Measurements from ENCODE around the gene LARGE2.

The LARGE2 gene

DNA sequence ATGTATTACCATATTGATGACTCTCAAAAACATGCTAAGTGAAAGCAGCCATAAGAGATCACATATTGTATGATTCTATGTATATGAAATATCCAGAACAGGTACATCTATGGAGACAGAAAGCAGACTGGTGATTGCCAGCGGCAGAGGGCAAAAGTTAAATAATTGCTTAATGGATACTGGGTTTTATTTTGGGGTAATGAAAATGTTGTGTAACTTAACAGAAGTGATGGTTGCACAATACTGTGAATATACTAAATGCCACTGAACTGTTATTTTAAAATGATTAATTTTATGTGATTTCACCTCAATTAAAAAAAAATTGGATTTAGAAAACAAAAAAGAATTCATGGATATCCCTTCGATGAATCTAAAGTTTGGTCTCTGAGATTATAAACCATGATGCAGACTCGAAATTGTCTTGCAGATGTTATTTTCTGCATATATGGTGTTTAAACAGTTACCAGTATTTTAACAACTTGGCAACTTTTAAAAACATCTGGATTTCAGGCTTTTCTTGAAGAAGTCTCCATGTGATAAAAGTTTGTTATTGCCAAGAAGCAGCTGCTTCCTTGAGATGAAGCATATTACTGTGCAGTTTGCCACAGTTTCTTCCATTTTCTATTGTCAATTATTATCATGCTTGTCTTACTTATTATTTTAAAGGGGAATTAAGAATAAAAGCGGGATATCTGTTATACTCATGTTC lies 38.1 kb downstream of the LARGE2 start:
- H3K4me3 ChIP-seq (ENCODE audit: low read length), result no peak overlapping the region
- H3K9ac ChIP-seq (ENCODE audit: low read depth, low read length), result no peak overlapping the region
- no peaks in the 10 kb centered on the region for H3K27me3 ChIP-seq (ENCODE audit: control insufficient read depth, insufficient read depth, low read length)
- no peaks in the 10 kb centered on the region for H3K4me1 ChIP-seq (ENCODE audit: control insufficient read depth, insufficient read depth, low read length)
- H3K36me3 ChIP-seq (ENCODE audit: insufficient read depth, low read length), result peaks cover 20% of the 10 kb centered on the region
- H3K9me3 ChIP-seq (replicated peaks; ENCODE audit: low read length), result no peaks in the 10 kb centered on the region
- H3K4me2 ChIP-seq (ENCODE audit: low read length), result no peak overlapping the region

DNA sequence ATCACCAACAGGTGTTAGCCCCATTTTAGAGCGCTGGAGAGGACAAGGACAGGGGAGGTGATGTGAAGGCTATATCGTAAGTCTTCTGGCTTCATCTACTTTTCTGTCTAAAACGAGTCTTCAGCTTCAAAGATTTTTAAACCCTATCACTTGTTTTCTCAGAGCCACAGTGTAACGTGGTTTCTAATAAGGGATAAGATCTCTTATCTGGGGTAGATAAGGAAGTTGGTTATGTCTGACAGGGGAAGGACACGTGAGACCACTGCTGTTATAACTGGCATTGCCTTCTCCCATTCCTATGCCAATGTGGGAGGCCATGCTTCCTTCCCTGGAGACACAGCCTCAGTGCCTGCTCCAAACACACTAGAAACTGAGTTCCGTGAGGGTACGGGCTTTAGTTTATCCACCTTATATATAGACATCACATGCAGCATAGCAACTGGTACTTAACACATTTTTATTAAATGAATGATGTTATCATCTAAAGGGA lies 39.3 kb downstream of the LARGE2 start:
- H3K36me3 ChIP-seq (ENCODE audit: insufficient read depth, low read length), result peaks cover 22% of the 10 kb centered on the region
- H3K4me2 ChIP-seq (ENCODE audit: low read length), result no peak overlapping the region
- no peak overlapping the region for H3K4me3 ChIP-seq (ENCODE audit: low read length)
- H3K9me3 ChIP-seq (replicated peaks; ENCODE audit: low read length), result no peaks in the 10 kb centered on the region
- H3K27me3 ChIP-seq (ENCODE audit: control insufficient read depth, insufficient read depth, low read length), result no peaks in the 10 kb centered on the region
- no peak overlapping the region for H3K9ac ChIP-seq (ENCODE audit: low read depth, low read length)
- H3K4me1 ChIP-seq (ENCODE audit: control insufficient read depth, insufficient read depth, low read length), result no peaks in the 10 kb centered on the region

DNA sequence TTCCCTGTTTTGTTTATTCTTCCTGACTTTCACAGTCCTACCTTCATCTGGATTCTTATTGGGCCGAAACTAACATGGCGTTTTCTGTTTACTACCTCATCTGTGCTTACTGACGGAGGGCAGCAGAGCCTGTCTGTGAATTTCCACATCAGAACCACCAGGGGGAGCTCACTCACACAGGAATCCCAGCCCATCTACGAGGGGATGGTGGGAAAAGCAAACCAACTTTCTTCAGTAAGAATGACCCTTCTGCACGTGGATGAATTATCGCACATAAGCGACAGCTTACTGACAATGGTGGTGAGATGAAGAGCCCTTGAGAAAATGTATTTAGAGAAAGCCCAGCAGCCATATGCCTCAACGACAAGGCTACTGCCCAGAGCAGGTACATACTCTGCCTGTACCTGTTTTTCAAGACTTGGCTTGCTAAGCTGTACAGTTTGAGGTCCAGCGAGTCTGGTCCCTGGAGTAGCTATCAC lies 42.5 kb downstream of the LARGE2 start:
- peaks cover 38% of the 10 kb centered on the region for H3K36me3 ChIP-seq (ENCODE audit: insufficient read depth, low read length)
- no peak overlapping the region for H3K9ac ChIP-seq (ENCODE audit: low read depth, low read length)
- H3K9me3 ChIP-seq (replicated peaks; ENCODE audit: low read length), result no peaks in the 10 kb centered on the region
- H3K4me1 ChIP-seq (ENCODE audit: control insufficient read depth, insufficient read depth, low read length), result no peaks in the 10 kb centered on the region
- no peaks in the 10 kb centered on the region for H3K27me3 ChIP-seq (ENCODE audit: control insufficient read depth, insufficient read depth, low read length)
- H3K4me2 ChIP-seq (ENCODE audit: low read length), result no peak overlapping the region
- H3K4me3 ChIP-seq (ENCODE audit: low read length), result no peak overlapping the region

DNA sequence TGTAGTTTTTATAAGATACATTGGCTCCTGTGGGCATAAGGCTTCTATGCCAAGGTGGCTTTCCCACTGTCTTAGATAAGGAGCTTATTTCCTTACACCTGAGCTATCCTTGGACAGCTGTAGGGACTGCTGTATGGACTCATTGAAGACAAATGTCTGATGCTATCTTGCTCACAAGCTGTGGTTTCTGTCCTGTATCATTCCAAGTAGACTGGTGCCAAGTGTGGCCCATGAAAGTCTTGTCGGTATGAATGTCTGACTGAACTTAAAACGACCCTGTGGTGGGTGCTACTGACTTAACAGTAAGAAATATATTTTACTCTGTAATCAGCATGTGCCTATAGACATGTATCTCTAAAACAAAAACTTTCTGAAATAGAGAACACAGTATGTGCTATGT lies 45.0 kb downstream of the LARGE2 start:
- no peaks in the 10 kb centered on the region for H3K27me3 ChIP-seq (ENCODE audit: control insufficient read depth, insufficient read depth, low read length)
- no peak overlapping the region for H3K4me3 ChIP-seq (ENCODE audit: low read length)
- no peaks in the 10 kb centered on the region for H3K4me1 ChIP-seq (ENCODE audit: control insufficient read depth, insufficient read depth, low read length)
- no peak overlapping the region for H3K4me2 ChIP-seq (ENCODE audit: low read length)
- no peaks in the 10 kb centered on the region for H3K9me3 ChIP-seq (replicated peaks; ENCODE audit: low read length)
- H3K9ac ChIP-seq (ENCODE audit: low read depth, low read length), result no peak overlapping the region
- H3K36me3 ChIP-seq (ENCODE audit: insufficient read depth, low read length), result peaks cover 31% of the 10 kb centered on the region

DNA sequence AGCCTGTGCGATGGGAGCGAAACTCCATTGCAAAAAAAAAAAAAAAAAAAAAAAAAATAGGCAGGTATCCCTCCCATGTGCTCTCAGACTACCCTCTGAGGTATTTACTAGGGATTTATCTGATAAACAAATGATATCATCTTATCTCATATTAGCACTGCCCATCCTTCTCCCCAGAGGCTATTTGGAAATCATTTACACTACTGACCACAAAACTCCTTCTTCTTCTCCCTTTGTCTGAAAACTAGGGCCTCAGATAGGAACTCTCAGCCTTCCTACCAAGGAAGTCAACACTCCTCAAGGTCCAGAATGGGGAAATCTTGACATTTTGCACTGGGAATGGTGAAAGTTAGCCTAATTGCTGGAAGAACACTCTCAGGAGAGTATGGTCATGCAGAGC lies 46.4 kb downstream of the LARGE2 start:
- Histone ChIP-seq H3K27me3 (ENCODE audit: control insufficient read depth, insufficient read depth, low read length) (no peaks in the 10 kb centered on the region), H3K9ac (ENCODE audit: low read depth, low read length) (no peak overlapping the region), H3K4me1 (ENCODE audit: control insufficient read depth, insufficient read depth, low read length) (no peaks in the 10 kb centered on the region), H3K36me3 (ENCODE audit: insufficient read depth, low read length) (peaks cover 28% of the 10 kb centered on the region), H3K4me2 (ENCODE audit: low read length) (no peak overlapping the region), H3K9me3 (replicated peaks; ENCODE audit: low read length) (no peaks in the 10 kb centered on the region), H3K4me3 (ENCODE audit: low read length) (no peak overlapping the region)

DNA sequence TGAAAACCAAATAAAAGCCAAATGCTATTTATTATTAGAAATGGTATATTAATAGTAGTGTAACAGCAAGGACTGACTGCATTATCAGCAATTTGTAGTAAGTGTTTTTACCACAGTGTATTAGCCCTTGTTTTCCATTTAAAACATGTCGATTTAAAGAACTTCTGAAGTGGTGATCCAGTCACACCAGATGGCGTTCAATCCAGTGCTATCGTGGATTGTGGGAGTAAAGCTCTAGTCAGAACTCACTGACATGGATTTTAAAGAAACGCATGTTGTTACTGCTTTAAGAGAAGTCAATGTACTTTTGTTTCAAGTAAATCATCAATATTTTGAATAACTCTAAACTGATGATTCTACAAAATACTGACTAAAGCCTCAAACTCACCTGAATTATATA lies 51.1 kb downstream of the LARGE2 start:
- Histone ChIP-seq H3K4me3 (ENCODE audit: low read length) (no peak overlapping the region), H3K9ac (ENCODE audit: low read depth, low read length) (no peak overlapping the region), H3K36me3 (ENCODE audit: insufficient read depth, low read length) (peaks cover 17% of the 10 kb centered on the region), H3K4me2 (ENCODE audit: low read length) (no peak overlapping the region), H3K27me3 (ENCODE audit: control insufficient read depth, insufficient read depth, low read length) (no peaks in the 10 kb centered on the region), H3K9me3 (replicated peaks; ENCODE audit: low read length) (no peaks in the 10 kb centered on the region), H3K4me1 (ENCODE audit: control insufficient read depth, insufficient read depth, low read length) (no peaks in the 10 kb centered on the region)

DNA sequence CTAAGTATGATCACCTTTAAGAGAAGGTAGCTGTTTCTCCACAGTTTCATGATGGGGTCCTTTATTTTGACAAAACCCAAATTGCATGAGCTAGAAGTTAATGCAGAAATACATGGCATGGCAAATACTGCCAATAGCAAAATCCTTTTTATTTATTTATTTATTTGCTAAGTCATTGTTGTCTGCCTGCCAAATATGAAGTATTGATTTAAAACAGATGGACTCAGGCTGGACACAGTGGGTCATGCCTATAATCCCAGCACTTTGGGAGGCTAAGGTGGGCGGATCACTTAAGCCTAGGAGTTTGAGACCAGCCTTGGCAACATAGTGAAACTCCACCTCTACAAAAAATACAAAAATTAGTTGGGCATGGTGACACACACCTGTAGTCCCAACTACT lies 52.4 kb downstream of the LARGE2 start:
- Histone ChIP-seq H3K9ac (ENCODE audit: low read depth, low read length) (no peak overlapping the region), H3K4me1 (ENCODE audit: control insufficient read depth, insufficient read depth, low read length) (no peaks in the 10 kb centered on the region), H3K36me3 (ENCODE audit: insufficient read depth, low read length) (peaks cover 20% of the 10 kb centered on the region), H3K4me2 (ENCODE audit: low read length) (no peak overlapping the region), H3K9me3 (replicated peaks; ENCODE audit: low read length) (no peaks in the 10 kb centered on the region), H3K27me3 (ENCODE audit: control insufficient read depth, insufficient read depth, low read length) (no peaks in the 10 kb centered on the region), H3K4me3 (ENCODE audit: low read length) (no peak overlapping the region)

Measured in skeletal muscle satellite cell (primary cell).